GM19328 (cell line): ENCODE data around the gene NOP14.
"Not testable (repeated sequence)": the region's sequence is repeated elsewhere in the genome, so short reads cannot be mapped to it uniquely, and the experiment has no call there.

Experiments used
- ATAC-seq: cut with Tn5 transposase; IDR thresholded peaks from one replicate; pipeline ENCODE4 v1.9.1; 2021; ENCODE audit warnings: mild to moderate bottlenecking, moderate library complexity; ENCODE audit not compliant: unreplicated experiment

Gene NOP14

DNA sequence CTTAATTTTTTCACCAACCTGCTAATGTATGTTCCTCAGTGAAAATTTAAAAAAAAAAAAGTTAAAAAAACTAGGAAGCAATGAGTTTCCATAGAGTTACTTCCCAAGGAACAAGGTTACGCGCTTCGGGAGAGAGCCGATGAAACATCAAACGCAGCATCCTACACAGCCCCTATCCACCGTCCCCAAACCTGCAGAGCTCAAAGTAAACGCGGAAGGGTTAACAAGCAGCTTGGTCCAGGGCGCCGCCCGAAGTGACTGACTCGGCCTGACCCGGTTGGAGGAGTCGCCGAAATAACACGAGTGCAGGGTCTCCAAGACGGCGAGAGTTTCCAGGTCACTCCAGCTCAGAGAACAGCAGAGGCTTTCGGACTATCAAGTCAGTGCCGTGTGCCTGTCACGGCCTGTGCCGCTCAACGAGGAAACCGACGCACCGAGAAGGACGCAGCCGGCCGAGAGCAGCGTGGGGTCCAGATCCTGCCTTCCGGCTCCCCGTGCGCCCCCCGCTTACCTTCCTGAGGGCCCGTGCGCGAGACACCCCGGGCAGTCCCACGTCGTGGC lies 512 bp downstream of the NOP14 start:
- ATAC-seq = peak; percentile 30

DNA sequence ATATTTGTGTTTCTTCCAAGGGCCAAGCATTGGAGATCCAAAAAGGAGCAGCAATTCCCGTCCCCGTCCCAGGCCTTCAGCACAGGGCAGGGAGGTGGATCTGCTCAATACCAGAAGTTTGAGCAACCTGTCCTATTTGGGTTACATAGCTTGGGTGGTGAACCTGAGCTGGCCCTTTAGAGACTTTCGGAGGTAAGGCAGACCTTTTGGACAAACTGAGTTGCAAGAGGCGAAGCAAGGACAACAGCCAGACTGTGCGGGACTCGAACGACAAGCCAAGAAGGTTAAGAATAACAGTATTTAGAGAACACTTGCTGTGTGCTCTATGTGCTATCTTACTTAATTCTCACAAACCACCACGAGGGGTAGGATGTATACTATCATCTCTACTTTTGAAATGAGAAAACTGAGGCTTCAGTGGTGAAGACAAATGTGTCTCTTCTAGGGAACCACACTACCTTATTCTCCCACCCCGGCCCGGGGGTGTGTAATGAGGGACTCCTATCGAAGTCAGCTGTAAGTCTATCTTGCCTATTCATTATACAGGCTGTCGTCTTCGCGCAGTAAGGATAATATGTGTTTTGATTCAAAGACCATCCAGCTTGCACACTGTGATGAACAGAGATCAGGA lies 1.3 kb downstream of the NOP14 start:
- no peak for ATAC-seq

DNA sequence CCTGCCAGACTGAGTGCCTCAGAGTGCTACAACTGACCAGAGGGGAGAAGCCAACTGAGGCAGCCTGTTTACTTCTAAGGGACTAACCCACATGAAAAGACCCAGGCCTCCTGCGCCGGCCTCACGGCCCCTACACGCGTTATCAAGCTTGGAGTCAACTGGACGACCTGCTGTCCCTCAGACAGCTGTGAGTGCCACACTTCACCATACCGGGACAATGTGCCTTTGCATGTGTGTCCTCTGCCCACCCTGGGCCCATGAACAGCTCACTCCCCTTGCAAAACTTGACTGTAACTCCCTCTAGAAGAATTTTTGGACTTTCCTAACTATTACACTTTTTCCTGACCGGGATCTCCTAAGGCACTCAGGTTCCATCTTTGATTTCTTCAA lies 1.8 kb downstream of the NOP14 start:
- ATAC-seq = no peak

DNA sequence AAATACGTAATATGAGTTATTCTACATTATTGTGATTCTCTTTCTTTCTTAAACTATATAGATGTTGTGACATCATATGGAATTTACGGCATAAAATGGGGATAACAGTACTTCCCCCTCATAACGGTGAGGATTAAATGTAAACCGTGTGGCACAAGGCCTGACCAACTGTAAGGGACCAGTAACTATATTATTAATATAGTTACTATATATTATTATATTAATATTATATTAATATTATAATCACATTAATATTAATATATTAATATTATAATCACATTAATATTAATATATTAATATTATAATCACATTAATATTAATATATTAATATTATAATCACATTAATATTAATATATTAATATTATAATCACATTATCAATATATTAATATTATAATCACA lies 2.8 kb downstream of the NOP14 start:
- ATAC-seq = not testable (repeated sequence)

DNA sequence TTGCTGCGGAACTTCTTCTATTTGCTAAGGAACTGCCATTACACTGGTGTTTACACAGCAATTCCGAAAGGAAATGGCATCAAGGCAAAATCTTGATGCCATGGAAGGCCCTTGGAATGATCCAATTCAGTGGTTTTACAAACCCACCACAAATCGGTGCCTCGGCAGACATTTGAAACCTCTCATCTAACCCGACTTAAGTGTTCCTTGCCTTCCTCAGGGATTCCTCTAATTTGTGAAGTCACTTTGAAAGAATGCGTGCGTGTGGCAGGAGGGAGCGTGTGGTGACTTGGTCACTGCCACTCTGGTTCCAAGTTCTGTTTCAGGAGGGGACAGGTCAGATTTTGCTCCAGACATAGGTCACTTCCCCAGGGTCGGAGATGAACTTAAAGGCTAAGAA lies 4.8 kb downstream of the NOP14 start:
- ATAC-seq = no peak

DNA sequence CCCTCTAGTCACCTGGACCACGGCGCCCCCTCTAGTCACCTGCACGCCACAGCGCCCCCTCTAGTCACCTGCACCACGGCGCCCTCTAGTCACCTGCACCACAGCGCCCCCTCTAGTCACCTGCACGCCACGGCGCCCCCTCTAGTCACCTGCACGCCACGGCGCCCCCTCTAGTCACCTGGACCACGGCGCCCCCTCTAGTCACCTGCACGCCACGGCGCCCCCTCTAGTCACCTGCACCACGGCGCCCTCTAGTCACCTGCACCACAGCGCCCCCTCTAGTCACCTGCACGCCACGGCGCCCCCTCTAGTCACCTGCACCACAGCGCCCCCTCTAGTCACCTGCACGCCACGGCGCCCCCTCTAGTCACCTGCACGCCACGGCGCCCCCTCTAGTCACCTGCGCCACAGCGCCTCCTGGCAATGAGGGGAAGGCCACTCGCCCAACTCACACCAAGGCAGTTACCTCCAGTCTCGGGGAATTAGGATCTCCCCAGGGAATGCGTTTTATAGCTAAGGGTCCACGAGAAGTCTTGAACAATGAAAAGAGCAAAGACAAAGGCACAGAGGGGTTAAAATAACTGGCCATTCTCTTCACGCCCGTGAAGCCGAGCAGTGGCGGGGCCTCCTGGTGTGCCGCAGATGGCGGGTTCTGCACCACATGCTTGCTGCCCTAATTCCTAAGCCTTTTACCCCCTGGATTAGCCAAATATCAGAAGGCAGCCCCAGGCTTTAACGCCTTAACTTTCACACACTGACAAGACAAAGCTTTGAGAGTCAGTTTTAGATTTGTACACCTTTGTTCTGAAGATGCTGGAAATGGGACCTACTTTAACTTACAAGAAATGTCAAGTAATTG lies 7.8 kb downstream of the NOP14 start:
- not testable (repeated sequence) for ATAC-seq

DNA sequence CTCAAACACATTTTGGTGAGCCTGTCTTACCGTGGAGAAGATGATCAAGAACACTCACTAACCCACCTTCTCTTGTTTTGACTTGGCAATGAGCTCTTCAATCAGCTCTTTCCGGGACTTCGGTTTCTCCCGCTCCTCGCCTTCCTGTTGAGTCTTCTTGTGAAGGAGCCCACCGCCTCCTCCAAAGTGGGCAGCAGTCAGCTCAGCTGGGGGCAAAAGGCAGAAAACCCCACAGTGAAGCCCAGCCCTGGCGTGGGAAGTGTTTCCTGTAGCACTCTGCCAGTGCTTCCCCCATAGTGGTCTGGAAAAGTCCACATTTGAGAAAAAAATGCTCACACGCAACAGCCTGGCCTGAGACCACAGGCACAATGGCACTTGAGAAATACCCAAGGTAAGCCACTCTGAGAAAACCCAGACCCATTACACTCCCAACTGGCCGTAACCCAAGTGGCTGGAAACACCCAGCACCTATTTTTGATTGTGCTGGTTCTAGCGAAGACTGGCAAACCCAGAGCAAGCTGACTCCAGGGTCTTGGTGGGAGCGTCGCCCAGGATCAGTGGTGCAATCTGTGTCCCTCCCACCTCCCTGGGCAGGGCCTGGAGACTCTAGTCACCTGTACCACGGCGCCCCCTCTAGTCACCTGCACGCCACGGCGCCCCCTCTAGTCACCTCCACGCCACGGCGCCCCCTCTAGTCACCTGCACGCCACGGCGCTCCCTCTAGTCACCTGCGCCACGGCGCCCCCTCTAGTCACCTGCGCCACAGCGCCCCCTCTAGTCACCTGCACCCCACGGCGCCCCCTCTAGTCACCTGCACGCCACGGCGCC lies 8.6 kb downstream of the NOP14 start:
- no peak for ATAC-seq

DNA sequence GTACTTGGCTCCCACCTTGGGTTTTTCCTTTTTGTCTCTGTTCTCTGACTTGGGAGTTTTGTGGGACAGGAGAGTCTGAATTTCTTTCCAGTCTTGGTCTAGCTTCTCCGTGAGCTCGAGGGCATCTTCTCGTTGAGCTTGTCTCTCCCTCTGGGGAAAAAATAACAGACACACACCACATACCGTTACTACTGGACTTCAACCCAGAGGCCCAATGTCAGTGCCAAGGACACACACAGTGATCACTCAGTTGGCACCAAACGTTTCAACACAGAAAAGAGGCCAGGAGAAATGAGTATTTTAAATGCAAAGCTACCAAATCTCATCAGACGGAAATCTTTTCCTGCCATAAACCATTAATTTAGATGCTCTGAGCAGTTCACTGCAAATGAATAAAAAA lies 9.7 kb downstream of the NOP14 start:
- no peak for ATAC-seq

DNA sequence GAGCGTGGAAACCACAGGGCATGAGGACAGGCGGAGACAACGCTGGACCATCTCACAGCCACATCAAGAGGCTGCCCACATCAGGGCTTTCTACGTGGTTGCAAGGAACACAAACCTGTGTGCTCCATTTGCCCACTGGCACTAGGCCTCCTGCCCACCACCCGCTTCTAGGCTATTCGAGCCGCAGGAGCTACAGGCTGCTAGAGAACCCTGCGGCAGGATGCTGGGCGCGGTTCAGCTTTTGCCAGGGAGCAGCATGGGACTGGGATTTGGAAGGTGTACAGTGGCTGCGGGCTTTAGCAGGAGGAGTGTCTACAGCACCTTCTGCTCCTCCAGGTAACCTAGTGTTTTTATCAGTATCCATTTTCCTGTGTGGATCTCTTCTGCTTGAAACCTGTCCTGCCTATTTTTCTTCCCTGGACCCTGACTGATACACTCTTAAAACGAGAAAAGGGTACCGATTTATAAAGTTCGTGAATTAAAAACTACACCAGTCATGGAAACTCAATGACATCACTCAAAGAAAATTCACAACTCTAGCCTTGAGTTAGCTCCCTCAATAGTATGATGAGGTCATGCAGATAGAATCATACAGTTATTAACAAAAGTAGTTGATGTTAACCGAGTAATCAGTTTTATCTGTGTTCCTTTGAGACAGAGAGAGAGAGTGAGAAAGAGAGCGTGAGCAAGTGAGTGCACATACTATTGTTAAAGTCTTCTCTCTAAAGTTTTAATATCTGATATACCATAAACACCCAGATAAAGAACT lies 12.8 kb downstream of the NOP14 start:
- ATAC-seq = no peak

DNA sequence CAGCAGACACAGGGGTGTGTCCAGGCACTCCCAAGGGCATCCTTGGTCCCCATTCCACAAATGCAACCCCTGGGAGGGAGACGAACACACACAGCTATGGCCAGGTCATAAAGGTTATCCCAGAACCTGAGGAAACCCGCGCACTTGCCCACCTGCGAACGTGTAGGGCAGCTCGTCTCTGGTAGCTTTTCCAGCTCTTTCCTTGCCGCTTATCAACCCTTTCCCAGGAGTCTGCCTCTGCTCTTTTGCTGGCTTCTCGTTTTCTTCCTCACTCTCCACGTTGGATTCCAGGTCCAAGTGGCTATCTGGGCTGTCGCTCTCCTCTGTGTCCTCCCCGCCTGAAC lies 13.5 kb downstream of the NOP14 start:
- ATAC-seq = no peak

DNA sequence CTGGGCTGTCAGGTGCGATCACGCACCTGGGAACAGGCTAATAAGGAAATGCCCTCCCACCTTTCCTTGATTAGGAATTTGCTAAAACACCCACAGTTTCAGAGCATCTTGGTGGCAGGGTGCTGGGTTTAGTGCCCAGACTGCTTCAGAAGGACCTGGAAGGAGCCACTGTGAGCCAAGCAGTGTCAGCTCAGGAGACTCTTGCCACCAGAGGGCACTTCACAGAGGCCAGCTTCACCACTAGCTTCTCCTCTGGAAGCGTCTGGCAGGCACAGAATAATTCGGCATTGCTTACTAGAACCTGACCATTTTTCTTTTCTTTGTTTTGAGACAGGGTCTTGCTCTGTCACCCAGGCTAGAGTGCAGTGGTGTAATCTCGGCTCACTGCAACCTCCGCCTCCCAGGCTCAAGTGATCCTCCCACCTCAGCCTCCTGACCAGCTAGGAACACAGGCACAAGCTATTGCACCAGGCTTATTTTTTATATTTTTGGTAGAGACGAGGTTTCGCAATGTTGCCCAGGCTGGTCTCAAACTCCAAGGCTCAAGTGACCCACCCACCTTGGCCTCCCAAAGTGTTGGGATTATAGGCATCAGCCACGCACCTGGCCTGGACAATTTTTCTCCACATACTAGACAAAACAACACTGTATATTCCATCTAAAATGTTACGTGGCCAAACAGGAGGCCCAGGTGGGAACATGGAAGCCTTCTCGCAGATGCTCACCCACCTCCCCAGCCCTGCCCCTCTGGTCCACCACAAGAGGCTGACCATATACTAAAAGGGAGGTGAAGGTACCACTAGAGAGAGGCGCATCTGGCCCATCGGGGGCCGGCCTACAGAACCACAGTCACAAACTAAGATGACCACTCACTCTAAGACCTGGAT lies 14.1 kb downstream of the NOP14 start:
- no peak for ATAC-seq

DNA sequence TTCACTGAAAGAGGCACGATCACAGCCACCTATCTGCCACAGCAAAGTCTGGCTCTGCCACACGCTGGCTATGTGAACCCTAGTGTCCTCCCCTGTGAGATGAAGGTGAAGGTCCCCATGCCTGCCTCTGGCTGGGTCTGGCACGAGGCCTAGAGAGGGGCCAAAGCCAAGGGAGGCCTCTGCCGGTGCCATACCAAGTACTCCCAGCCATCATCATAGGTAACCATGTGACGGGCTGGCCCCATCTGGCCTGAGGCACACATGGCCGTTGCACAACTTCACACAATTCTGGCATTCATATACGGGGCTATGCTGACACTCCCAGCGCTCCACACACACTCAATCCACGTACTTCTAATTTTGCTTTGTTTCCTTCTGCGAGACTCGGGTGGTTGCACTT lies 15.3 kb downstream of the NOP14 start:
- no peak for ATAC-seq

DNA sequence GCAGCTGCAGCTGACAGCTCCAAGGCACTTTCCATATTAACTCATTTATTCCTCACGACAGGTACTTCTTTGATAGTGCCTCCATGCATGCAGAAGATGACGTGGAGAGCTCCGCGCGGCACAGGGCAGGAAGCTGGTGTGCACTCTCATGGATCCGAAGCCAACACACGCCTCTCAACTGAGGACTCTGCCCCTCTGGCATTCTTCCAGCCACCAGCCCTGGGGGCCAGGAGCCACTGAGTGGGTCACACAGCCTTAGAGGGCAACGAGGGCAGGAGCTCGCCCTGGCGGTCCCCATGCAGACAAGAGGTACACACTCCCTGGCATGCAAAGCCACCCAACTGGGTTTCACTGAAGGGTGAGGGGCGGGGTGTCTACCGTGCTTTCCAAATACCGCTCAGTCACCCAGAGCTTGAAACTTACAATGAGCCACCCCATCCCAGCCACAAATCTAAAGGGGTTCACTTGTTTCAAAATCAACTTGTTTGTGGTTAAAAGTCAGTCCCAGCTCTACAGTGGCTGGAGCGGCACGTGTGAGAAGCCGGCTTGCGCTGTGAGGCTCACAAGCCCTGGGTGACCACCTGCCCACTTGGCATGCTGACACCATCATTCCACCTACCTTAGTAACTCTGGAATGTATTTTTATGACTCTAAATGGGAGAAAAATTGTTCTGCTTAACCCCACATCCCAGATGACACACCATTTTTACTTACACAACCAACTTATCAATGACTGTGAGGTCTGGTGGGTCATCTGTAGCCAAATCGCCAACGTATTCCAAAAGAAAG lies 16.2 kb downstream of the NOP14 start:
- no peak for ATAC-seq

DNA sequence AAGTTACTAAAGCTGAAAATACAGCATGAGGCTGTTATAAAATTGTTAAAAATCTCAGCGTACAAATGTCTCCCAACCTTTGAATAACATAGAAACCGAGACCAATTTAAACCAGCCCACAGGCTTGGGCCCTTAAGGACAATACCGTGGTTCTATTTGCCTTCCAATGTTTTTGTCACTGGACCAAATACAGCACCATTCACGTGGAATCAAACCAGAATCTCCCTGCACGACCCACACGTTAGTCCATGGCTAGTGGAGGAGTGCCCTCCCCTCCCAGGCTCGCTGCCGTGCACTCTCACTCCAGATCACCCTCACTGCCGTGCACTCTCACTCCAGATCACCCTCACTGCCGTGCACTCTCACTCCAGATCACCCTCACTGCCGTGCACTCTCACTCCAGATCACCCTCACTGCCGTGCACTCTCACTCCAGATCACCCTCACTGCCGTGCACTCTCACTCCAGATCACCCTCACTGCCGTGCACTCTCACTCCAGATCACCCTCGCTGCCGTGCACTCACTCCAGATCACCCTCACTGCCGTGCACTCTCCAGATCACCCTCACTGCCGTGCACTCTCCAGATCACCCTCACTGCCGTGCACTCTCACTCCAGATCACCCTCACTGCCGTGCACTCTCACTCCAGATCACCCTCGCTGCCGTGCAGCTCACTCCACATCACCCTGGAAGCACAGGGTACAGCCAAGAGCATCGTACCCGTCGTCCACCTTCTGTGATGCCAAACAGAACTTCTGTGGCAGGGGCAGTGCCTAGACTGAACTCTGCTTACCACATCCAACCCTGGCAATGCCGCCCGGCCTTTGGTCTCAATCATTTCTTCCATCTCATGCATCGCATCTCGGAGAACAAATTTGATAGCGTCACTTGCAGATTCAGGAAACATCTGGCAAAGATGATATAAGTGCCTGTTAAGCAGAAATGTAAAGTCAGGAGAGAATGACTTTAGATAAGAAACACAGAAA lies 17.3 kb downstream of the NOP14 start:
- not testable (repeated sequence) for ATAC-seq

DNA sequence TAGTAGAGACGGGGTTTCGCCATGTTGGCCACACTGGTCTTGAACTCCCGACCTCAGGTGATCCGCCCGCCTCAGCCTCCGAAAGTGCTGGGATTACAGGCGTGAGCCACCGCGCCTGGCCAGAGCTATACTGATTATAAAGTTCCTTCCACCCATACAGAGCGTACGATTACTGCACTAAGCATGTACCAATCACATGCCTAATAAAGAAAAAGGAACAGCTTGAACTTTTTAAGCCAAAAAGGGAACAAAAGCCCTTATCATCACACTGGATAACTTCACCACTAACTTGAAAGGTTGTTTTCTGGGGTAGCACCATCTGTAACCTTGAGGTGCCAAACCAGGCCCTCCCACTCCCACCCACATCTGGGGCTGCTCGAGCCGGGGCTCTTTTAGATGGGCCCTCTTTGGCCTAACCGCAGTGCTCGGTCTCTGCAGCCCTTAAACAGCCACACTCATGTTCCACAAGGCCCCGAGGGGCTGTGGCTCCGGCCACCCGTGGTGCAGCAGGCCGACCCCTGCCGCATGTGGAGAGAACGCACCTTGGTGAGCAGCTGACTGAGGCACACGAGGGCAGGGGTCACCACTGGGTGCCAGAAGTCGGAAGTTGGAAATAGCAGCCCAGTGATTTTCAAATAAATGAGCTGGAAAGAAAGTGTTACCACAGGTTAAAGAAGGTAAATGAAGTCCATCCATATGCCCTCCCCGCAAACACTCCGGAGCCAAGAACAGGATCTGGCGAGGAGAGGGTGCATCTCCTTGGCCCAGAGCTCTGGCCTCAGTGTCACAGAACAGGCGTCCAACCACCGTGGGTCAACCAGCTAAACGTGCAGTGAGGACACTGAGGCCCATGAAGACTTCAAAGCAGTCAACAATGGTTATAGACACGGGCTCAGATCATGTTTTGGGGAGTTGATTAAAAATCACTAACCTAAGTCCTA lies 18.4 kb downstream of the NOP14 start:
- ATAC-seq = no peak

DNA sequence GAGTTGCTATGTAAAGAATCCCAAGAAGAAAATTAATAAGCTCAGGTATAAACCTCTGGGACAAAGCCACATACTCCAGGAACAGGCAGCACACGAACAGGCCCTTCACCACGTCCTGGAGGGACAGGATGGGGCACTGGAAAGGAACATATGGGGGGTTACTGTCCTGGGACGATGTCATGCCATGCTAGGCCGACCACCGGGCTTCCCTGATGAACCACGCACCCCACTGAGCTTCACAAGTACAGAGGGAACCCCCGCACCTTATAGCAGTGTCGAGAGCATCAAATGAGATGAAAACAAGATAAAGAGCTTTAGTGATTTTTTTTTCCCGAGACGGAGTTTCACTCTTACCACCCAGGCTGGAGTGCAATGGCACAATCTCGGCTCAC lies 19.1 kb downstream of the NOP14 start:
- no peak for ATAC-seq
